HepG2 (cell line): ENCODE measurements around the gene PLAGL2. TPM values are rescaled to one million over a fixed set of nuclear protein-coding genes. Genes with fewer than 3 reads are reported as not detected.
A peak's percentile ranks its signal among the peaks of the same experiment; 100 is the strongest.

Experiments
- AHR ChIP-seq: IDR thresholded peaks from 2 replicates; pipeline ENCODE4 v1.6.1; 2018; ENCODE audit warnings: missing genetic modification reagents, missing compliant biosample characterization
- EEA1 ChIP-seq: sonication (generic); formaldehyde crosslinking; IDR thresholded peaks from 2 replicates; pipeline ENCODE4 v1.5.1; 2020; ENCODE audit warnings: mild to moderate bottlenecking, missing genetic modification reagents, borderline replicate concordance
- ETV6 ChIP-seq: sonication (generic); formaldehyde crosslinking; conservative IDR thresholded peaks from 2 replicates; pipeline ENCODE4 v1.4.0; 2020; ENCODE audit warnings: missing genetic modification reagents
- NR2C2 ChIP-seq: sonication (generic); formaldehyde crosslinking; IDR thresholded peaks from 2 replicates; pipeline ENCODE4 v1.4.0; 2020; ENCODE audit warnings: missing genetic modification reagents, mild to moderate bottlenecking, moderate library complexity, borderline replicate concordance
- PRPF4 ChIP-seq: fragments of 200-400 bp; formaldehyde crosslinking; IDR thresholded peaks from 2 replicates; pipeline ENCODE4 v1.6.1; 2016; ENCODE audit warnings: low read length, low read depth; ENCODE audit not compliant: poor library complexity, severe bottlenecking
- RFXANK ChIP-seq: IDR thresholded peaks from 2 replicates; pipeline ENCODE4 v1.6.1; 2016
- SETDB1 ChIP-seq: sonication (generic); formaldehyde crosslinking; IDR thresholded peaks from 2 replicates; pipeline ENCODE4 v1.5.1; 2020; ENCODE audit warnings: missing genetic modification reagents, mild to moderate bottlenecking, borderline replicate concordance
- SRF ChIP-seq: IDR thresholded peaks from 2 replicates; pipeline ENCODE4 v1.6.1; 2011; ENCODE audit warnings: mild to moderate bottlenecking, low read depth, low read length, moderate library complexity
- TEF ChIP-seq: sonication (generic); formaldehyde crosslinking; IDR thresholded peaks from 2 replicates; pipeline ENCODE4 v1.5.0; 2020; ENCODE audit warnings: missing genetic modification reagents
- ZC3H13 ChIP-seq: sonication (generic); formaldehyde crosslinking; IDR thresholded peaks from 2 replicates; pipeline ENCODE4 v1.8.1; 2023; ENCODE audit warnings: mild to moderate bottlenecking, missing genetic modification reagents, moderate library complexity
- ZHX1 ChIP-seq: sonication (generic); formaldehyde crosslinking; IDR thresholded peaks from 2 replicates; pipeline ENCODE4 v1.8.1; 2022; ENCODE audit warnings: low read depth, mild to moderate bottlenecking, missing genetic modification reagents
- ZNF543 ChIP-seq: sonication (generic); formaldehyde crosslinking; IDR thresholded peaks from 2 replicates; pipeline ENCODE4 v1.4.0; 2020; ENCODE audit warnings: mild to moderate bottlenecking, missing genetic modification reagents
- ZNF558 ChIP-seq: sonication (generic); formaldehyde crosslinking; IDR thresholded peaks from 2 replicates; pipeline ENCODE4 v1.9.0; 2022; ENCODE audit warnings: mild to moderate bottlenecking, missing genetic modification reagents, borderline replicate concordance
- ZNF704 ChIP-seq: sonication (generic); formaldehyde crosslinking; IDR thresholded peaks from 2 replicates; pipeline ENCODE4 v1.8.1; 2023; ENCODE audit warnings: mild to moderate bottlenecking, inconsistent platforms, moderate library complexity, missing genetic modification reagents, borderline replicate concordance
- ZNF773 ChIP-seq: sonication (generic); formaldehyde crosslinking; IDR thresholded peaks from 2 replicates; pipeline ENCODE4 v1.4.0; 2020; ENCODE audit warnings: missing genetic modification reagents, borderline replicate concordance
- ZNF792 ChIP-seq: IDR thresholded peaks from 2 replicates; pipeline ENCODE4 v1.6.1; 2016
- polyA plus RNA-seq, 8 experiments: library from polyadenylated mRNA; depleted of rRNA in 3 of 8; stranded (reverse) in 7 of 8; unstranded in 1 of 8; fragments of >200 nt; fragmentation: Illumina TruSeq in 4 of 8; extraction: Trizol in 4 of 8; gene quantifications; 2 replicates each; pipeline versions ENCODE4 v1.2.1 to v1.2.3, GENCODE V29; 2011 to 2016; ENCODE audit warnings: low read depth in 4 of 8, missing spikeins in 1 of 8, mixed read lengths in 1 of 8; ENCODE audit not compliant: insufficient read depth in 1 of 8
- total RNA-seq, 5 experiments: library from RNA; depleted of rRNA; stranded (reverse); fragments of >200 nt; fragmentation: Illumina TruSeq; extraction: Trizol; gene quantifications; 2 replicates each; pipeline ENCODE4 v1.2.3, GENCODE V29; 2016; ENCODE audit warnings: low read depth in 1 of 5

Gene PLAGL2
- total and polyA plus RNA-seq, 2 of the 13 experiments (the other 11 are each of a cell fraction or from before 2014, with no cell fraction given): 15.2 to 15.3 TPM

GRCh38 chr20:32209850-32210605 lies 2.5 kb upstream of the PLAGL2 start (continued):
- TF ChIP-seq ZNF543 (CRISPR knock-in tag) (no peak), ZNF558 (CRISPR knock-in tag) (no peak), SETDB1 (no peak), PRPF4 (no peak), ZC3H13 (CRISPR knock-in tag) (no peak), RFXANK (no peak), AHR (CRISPR knock-in tag) (no peak), ETV6 (CRISPR knock-in tag) (no peak), ZHX1 (CRISPR knock-in tag) (0 out of 2 replicates have a peak, but pooled peaks have one; percentile 32), TEF (CRISPR knock-in tag) (no peak), ZNF792 (CRISPR knock-in tag) (no peak), SRF (no peak), ZNF773 (CRISPR knock-in tag) (no peak), ZNF704 (no peak), NR2C2 (CRISPR knock-in tag) (no peak), EEA1 (CRISPR knock-in tag) (no peak)
